Femur (tissue), 1 donor: ENCODE data around the gene H6PD.

Experiments
- DNase-seq: peaks from one replicate; pipeline ENCODE4 v3.0.0-alpha.2; 2017

The H6PD gene

GRCh38 chr1:9241891-9242290 is 7.3 kb downstream of the H6PD start:
- no peak for DNase-seq

GRCh38 chr1:9242338-9242969 is 7.9 kb downstream of the H6PD start:
- DNase-seq: no peak

- DNase-seq: no peak
These were observed 8.6 kb downstream of the H6PD start for GRCh38 chr1:9243066-9243739.

GRCh38 chr1:9244501-9245229 is 10.1 kb downstream of the H6PD start:
- no peak for DNase-seq

GRCh38 chr1:9245230-9245619 is 10.7 kb downstream of the H6PD start:
- DNase-seq: no peak

- DNase-seq: no peak
These were observed 11.1 kb downstream of the H6PD start for GRCh38 chr1:9245661-9246060.

GRCh38 chr1:9246215-9246614 is 11.6 kb downstream of the H6PD start:
- no peak for DNase-seq

- no peak for DNase-seq
These were observed 12.5 kb downstream of the H6PD start for GRCh38 chr1:9246841-9247785.

- no peak for DNase-seq
These were observed 13.3 kb downstream of the H6PD start for GRCh38 chr1:9247894-9248293.

- no peak for DNase-seq
These were observed 14.0 kb downstream of the H6PD start for GRCh38 chr1:9248341-9249262.

- no peak for DNase-seq
These were observed 14.6 kb downstream of the H6PD start for GRCh38 chr1:9249263-9249533.

GRCh38 chr1:9249534-9250410 is 15.2 kb downstream of the H6PD start:
- DNase-seq: no peak

GRCh38 chr1:9250411-9251381 is 16.1 kb downstream of the H6PD start:
- no peak for DNase-seq

GRCh38 chr1:9251501-9251900 is 16.9 kb downstream of the H6PD start:
- no peak for DNase-seq

GRCh38 chr1:9253004-9253403 is 18.4 kb downstream of the H6PD start:
- DNase-seq: no peak

- DNase-seq: no peak
These were observed 19.0 kb downstream of the H6PD start for GRCh38 chr1:9253453-9254105.

- no peak for DNase-seq
These were observed 21.8 kb downstream of the H6PD start for GRCh38 chr1:9256332-9256731.

- DNase-seq: no peak
These were observed 23.3 kb downstream of the H6PD start for GRCh38 chr1:9257851-9258250.

- DNase-seq: no peak
These were observed 24.1 kb downstream of the H6PD start for GRCh38 chr1:9258629-9259028.
